ENCODE measurements around the gene PRMT9.

PRMT9 gene

DNA sequence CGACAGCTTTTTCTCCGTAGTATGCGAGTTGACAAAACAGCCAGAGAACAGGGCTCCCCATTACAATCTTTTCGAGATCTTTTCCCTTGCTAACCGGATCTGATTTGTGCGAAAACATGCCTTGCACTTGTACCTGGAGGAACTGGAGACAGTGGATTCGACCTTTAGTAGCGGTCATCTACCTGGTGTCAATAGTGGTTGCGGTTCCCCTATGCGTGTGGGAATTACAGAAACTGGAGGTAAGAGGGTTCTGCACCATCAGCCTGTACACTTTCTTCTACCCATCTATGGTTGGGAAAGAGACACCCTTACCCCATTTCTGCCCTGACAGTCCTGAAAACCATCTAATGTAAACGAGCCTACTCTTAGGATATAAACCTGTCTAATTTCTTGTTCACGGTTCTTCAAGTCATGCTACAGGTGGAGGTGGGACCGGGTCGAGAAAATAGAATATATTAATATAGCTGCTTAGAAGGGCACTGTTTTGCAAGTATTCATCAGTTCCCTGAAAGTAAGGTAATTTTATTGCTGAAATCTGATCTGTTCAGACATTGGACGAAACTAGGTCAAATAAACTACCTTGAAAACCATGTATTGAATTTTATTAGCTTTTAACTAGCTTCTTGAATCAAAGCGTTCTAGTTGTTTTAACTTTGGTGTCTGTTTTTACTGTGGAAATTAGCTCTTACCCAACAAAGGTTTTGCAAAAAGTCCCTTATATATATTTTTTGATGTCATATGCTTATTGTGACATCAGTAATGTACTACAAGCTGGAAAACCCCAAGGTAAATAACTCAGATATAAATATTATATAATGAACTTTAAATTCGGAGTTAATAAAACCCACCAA lies 65.9 kb downstream of the PRMT9 start:
- no peak for DNase-seq

DNA sequence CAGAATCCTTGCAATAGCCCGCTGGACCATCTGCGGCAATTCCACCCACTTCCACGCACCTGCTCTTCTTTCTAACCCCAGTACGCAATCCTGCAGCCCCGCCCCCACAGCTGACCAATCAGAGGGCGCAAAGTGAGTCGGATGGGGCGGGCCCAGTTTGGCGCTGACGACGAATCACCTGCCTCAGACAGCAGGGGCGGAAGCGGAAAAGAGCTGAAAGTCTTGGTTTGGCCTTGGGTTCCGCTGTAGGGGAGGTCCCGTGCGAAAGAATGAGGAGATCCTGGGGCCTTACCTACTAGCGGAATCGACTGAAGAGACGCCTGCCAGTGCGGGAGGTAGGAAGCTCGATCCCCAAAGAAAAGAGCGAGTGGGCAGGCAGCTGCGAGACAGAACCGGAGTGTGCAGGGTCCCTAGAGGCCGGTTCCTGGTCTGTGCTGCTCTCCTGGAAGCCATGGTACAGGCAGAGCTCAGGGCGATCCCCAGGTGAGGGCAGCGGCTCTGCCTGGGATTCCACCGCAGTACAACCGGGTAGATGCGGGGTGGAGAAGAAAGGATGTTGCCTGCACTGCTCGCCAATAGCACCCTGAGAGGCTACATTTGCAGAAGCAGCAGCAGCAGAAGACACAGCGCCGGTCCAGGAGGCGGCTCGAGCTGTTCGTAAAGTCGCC lies 66.7 kb downstream of the PRMT9 start, which contains the start of gene TMEM184C:
TSS of gene TMEM184C (plus strand) at position 225 of the 668 bp plus-strand sequence. CDS start 560 bp downstream, outside the sequence.
- peak; percentile 100 for DNase-seq

GRCh38 chr4:147616849-147617172 lies 67.2 kb downstream of the PRMT9 start:
- no peak for DNase-seq

- no peak for DNase-seq
These were observed 73.3 kb downstream of the PRMT9 start for GRCh38 chr4:147610686-147611085.

- no peak for DNase-seq
These were observed 76.5 kb downstream of the PRMT9 start for GRCh38 chr4:147607471-147607870.

GRCh38 chr4:147605499-147605898 lies 78.5 kb downstream of the PRMT9 start:
- no peak for DNase-seq

GRCh38 chr4:147599769-147600168 lies 84.2 kb downstream of the PRMT9 start:
- no peak for DNase-seq

DNA sequence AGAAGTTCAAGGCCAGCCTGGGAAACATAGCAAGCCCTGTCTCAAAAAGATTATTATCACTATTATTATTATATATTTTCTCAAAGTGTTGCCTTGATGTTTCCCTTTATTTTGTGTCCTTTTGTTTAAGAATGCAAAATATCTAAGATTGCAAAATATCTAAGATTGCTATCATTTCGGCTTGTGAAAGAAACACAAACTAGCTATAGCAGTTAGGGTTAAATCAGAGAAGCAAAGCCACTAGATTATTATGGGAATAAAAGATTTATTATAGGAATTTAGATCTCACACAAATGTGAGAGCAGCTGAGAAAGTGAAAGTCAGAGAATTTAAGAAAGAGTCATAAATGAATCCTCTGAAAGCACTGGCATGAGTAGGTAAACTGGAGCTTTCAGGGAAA lies 84.8 kb downstream of the PRMT9 start:
- DNase-seq, result no peak

- DNase-seq, result no peak
These were observed 86.4 kb downstream of the PRMT9 start for GRCh38 chr4:147597561-147597960.

DNA sequence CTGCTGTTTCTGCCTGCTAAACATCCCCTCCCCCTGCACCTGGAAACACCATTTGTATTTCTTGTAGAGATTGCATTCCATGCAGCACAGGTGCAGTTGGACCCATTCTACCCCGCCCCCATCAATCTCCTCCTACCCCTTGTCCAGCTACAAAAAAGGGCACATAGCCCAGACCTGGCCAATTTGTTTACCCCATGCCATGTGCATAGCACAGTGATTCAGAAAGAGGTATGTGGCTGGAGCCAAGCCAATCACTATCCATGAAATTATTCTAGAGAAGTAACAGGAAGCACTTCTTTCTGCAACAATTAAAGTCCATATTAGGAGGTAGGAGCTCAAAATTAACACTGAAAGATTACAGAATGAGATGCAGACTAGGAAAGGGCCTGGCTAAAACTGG lies 87.0 kb downstream of the PRMT9 start:
- DNase-seq, result no peak

DNA sequence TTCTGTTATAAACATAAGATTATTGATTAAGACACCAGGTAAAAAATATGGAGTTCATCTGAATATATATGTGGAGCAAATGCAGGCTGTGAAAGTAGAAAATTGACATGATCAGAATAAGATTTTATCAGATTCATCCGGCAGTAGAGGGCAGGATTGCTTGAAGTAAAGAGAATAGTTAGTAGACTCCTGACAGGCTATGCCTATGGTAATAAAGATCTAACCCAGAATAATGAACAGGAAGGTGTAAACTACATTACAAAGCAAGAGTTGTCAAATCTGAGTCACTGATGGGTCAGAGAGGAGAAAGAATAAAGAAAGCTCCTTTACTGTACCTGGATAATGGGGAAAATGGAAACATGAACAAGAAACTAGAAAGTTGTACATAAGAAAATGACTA lies 87.6 kb downstream of the PRMT9 start:
- no peak for DNase-seq

DNA sequence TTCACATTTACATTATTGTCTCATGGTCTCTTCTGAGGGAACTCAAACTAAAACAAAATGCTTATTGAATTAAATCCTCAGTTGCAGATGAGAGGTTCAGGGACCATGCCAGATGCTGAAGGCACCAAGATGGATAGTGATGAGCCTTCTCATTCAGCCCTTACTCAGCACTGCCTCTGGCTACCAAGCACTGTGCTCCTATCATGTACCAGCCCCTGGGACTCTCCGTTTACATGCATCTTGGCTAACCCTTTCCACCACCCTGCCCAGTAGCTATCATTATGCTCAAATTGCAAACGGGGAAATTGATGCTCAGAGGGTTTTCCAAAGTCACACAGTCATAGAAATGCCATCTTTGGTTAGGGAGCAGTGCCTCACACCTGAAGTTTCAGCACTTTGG lies 89.4 kb downstream of the PRMT9 start:
- DNase-seq, result no peak

GRCh38 chr4:147594107-147594506 lies 89.9 kb downstream of the PRMT9 start:
- no peak for DNase-seq

- DNase-seq, result no peak
These were observed 92.9 kb downstream of the PRMT9 start for GRCh38 chr4:147591106-147591505.

DNA sequence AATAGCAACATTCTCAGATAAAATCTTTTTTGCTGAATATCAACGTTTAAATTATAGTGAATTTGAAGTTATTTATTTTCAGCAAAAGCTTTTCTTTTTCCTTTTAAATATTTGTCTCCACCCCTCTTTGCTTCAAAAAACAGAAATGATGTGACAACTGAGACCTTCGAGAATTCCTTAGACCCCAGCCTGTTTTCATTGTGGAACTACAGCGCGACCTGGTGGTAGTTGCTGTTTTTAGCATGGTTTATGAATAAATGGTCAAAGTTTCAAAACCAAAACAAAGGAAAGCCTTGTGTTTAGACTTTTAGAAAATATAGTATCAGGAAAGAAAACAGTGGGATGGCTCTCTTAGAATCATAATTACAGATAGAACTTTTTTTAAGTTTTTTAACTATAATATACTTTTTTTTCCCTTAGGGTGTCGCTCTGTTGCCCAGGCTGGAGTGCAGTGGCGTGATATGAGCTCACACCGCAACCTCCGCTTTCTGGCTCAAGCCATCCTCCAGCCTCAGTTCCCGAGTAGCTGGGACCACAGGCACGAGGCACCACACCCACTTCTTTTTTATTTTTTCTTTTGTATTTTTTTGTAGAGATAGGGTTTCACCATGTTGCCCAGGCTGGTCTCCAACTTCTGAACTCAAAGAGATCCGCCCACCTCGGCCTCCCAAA lies 93.6 kb downstream of the PRMT9 start:
- peak; percentile 69 for DNase-seq

DNA sequence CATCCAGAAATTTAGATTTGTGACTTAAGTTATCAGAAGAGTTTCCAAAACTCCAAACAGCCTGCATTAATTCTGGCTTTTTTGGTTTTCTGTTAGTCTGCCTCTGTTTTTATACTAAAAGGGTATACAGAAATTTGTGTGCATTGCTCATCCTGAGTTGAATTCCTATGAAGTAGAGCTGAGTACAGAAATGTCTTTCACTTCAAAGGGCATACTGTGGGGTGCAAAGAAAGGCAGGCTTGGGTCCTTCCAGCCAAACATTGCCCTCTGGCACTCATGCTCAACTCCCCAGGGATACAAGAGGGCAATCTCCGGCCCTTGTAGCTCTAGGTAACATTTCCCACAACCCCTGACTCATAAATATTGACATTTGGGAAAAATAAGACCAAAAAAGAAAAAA lies 94.4 kb downstream of the PRMT9 start:
- no peak for DNase-seq
